C1 segment of cervical spinal cord (tissue), 14 donors: Measurements from ENCODE around the gene PLIN4.
"Not testable (repeated sequence)": the region's sequence is repeated elsewhere in the genome, so short reads cannot be mapped to it uniquely, and the experiment has no call there.

Experiments
- DNase-seq, 14 donors: peaks; one replicate each; lab custom pipeline; 2025; lab: John Stamatoyannopoulos, UW

PLIN4 gene

DNA sequence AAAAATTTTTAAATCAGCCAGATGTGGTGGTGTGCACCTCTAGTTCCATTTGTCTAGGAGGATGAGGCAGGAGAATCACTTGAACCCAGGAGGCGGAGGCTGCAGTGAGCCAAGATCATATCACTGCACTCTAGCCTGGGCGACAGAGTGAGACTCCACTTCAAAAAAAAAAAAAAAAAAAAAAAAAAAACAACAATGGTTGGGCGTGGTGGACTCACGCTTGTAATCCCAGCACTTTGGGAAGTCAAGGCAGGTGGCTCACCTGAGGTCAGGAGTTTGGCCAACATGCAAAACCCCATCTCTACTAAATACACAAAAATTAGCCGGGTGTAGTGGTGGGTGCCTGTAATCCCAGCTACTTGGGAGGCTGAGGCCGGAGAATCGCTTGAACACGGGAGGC lies 9.1 kb upstream of the PLIN4 start:
- DNase-seq: not testable (repeated sequence)

DNA sequence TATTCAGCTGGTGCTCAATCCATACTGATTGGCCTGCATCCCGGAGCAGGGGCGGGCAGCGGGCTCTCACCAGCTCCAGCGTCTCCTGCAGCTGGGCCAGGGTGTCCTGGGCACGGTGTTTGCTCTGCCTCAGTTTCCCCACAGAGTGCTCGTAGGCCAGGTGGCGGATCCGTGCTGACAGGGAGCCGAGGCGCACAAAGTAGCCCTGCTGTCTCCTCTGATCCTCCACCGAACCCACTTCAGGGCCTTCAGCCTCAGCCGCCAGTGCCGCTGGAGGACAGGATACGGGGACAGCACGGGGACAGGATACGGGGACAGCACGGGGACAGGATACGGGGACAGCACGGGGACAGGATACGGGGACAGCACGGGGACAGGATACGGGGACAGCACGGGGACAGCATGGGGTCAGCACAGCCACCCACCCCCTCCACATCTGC lies 7.3 kb upstream of the PLIN4 start:
- DNase-seq: no peak

DNA sequence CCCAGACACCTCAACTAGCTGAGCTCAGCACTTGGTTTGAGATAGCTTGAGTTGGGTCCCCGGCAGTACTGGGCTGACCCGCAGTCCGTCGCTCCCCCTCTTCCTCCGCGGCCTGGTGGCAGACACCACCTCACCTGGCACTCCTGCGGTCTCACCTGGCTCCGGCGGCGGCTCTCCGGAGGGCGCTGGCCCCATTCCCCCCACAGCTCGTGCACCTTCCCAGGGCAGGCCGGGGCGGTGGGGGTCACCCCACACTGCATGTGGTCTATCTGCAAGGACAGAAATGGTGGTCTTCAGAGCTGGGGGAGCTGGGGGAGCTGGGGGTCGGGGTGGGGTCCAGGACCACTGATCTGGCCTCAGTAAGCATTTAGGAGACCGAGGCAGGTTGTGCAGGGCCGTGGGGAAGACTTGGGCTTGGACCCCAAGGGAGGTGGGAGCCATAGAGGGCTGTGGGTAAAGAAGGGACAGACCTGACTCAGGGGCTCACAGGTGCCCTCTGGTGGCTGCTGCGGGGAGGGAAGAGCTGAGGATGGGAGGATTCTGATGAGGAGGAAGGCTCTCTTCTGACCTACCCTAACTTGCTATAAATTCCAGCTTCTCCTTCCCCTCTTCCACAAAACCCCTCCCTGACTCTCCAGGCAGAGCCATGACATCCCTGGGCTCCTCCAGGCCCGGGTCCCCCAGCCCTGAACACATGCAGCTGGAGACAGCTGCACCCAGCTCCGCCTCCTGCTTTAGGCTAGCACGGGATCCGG lies 6.7 kb upstream of the PLIN4 start:
- DNase-seq: peak in 2 of 14 donors; percentile 3 to 11

DNA sequence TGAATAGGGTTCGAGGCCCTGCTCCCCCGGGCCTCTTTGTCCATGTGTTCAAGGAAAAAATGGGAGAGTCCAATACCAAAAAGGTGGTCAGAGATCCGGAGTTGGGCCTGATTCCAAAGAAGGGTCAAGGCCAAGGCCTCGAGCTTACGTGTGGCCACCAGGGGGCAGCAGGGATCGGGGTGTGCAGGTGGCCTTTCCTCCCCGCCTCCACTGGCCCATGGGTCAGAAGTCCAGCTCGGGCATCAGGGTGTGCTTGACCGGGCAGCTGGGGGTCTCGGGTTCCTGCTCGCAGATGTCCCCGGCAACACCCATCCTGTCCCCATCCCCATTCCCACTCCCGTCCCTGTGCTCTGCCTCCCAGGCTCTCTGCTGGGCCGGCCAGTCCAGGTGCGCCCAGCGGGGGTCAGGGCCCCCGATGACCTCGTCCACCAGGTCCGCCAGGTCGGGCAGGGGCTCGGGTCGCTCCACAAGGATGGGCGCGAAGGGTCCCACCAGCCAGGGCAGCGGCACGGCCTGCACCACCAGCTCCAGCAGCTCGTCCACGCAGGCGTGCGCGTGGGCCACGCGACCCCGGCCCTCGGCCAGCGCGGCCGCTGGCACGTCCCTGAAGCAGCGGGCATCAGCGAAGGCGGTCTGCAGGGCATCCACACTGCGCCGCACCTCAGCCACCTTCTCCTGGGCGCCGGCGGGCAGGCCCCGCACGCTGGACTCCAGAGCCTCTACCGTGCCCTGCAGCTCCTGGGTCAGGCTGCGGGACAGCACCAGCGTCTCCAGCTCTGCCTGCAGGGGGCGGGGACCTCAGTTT lies 5.2 kb upstream of the PLIN4 start:
- peak in 2 of 14 donors; percentile 6 to 26 for DNase-seq

DNA sequence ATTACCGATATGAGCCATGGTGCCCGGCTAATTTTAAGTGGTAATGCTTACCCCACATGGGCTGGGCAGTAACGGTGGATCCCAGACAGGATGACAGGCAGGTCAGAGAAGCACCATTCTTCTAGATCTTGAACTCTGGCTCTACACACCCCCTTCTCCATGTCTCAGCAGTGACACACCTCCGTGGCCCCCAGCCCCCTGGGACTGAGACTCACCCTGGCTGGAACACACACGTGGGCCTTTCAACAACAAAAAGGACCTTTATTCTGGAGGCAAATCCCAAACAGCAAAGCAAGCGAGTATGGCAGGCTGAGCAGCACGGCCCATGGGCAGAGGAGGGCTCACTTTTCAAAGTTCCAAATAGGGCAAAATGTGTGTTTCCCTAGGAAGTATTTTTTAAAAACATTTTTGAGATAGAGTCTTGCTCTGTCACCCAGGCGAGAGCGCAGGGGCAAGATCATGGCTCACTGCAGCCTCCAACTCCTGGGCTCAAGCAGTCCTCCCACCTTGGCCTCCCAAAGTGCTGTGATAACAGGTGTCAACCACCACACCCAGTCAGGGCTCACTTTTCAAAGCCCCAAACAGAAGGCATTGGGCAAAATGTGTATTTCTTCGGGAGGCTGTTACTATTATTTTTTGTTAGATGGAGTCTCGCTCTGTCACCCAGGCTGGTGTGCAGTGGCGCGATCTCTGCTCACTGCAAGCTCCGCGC lies 4.2 kb upstream of the PLIN4 start:
- no peak for DNase-seq

DNA sequence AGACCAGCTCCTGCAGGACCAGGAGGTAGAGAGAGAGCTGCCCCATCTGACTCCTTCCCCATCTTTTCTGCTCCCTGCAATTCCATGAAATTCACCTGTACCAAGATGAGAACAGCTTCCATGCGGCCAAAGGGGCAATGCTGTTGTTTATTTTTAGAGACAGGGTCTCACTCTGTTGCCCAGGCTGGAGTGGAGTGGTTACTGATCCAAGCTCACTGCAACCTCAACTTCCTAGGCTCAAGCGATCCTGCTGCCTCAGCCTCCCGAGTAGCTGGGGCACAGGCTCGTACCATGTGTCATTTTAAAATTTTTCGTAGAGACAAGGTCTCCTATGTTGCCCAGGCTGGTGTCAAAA lies 3.6 kb upstream of the PLIN4 start:
- no peak for DNase-seq

DNA sequence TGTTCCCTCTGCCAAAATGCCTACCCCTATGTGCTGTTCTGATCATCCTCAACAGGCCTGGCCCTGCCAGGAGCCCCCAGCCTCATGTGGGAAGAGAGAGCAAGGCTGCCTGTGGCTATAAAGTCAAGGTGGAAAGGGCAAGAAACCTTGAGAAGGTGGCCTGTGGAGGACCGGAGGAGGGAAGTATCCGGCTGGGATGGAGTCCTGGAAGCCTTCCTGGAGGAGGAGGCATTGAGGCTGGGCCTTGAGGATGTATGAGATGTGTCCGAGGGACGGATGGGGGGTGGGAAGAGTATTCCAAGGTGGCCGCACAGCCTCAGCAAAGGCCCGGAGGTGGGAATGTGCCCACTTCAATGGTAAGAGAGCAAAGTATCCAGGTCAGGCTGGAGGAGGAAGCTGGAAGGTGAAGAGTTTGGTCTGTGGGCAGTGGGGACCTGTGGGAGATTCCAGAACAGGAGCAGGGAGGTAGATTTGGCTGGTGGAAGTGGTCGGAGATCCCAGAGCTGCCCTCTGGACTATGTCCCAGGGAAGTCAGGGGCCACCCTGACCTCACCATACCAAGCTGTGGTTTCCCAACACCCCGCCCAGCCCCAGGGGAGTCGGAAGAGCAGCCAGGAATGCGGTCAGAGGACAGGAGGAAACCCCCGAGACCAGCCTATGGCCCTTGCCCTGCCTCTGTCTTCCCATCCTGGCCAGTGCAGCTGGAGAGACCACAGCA lies 3.0 kb upstream of the PLIN4 start:
- no peak for DNase-seq

DNA sequence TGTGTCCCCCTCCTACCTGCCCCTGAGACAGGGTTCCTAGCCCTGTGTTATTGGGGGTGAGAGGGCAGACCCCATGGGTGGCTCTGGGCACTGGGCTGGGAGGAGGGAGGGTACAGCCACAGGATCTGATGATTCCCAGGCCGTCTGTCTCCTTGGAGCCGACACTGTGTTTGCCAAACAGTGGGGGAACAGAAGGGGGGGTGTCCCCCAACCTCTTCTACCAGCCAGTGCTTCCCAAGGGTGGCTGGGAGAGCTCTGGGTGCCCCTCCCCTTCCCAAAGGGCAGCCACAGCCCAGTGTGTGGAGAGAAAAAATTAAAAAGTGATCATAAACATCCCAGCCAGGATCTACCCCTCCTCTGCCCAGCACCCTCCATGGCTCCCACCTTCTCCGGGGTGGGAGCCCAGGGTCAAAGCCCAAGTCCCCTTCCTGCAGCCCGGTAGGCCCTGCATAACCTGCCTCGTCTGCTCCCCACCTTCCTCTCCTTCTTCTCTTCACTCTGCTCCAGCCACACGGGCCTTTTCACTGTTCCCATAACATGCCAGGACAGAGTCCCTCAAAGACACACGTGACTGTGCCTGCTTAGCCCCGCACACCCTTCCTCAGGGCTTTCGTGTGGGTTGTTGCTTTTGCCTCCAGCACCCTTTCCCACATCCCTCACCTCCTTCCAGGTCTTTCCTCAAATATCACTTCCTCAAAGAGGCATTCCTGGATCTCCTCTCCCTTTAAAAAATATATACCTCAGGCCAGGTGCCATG lies 1.4 kb upstream of the PLIN4 start:
- peak in 5 of 14 donors; percentile 18 to 31 (median 25) for DNase-seq

DNA sequence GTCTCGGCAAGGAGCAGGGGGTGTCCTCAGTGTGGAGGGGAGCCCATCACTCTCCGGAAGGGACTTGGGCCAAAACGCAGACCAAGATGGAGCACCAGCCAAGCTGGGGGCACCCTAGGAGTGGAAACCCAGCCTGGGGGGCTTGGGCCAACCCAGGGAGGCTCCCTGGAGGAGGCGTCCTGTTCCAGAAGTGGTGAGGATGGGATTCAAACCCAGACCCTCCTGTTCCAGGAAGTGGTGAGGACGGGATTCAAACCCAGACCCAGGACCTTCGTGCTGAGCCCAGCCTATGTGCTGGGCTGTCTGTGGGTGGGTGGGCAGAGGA lies 848 bp upstream of the PLIN4 start:
- DNase-seq: no peak

DNA sequence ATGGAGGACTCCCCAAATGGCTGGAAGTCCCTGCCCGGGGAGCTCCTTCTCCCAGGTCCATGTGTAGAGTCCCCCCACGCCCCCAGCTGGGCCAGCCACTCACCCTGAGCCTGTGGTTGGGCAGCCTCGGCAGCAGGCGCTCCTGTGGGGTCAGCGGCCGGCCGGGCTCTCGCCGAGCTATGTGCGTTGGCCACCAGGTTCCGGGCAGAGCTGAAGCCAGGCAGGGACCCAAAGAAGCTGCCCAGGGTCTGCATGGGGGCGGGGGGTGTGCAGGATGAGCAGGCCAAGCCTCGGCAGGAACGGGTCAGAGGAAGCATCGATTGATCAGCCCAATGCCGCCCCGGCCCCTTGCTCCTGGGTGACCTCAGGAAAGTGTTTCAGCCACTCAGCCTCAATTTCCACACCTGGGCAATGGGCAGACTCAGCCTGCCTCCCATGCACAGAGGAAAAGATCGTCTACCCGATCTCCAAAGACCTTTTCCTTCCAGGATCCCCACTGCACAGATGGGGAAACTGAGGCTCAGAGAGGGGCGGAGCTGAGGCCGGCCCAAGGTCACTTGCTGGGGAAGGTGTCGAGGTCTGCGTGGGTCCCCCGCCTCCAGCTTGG lies 732 bp downstream of the PLIN4 start:
- no peak for DNase-seq

DNA sequence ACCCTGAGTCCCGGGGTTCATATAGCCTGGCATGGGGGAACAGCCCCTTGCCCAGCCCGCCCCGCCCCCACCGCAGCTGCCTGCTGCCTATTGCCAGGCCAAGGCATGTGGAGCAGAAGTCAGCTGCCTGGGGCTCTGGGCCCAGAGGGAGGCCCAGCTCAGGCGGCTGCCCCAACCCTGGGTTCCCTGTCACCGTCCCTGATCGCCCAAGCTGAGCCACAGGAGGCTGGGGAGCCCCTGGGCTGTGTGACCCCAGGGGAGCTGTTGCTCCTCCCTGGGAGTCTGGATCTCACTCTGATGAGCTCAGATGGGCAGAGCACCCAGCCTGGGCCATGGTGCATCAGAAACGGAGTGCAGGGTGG lies 1.4 kb downstream of the PLIN4 start:
- DNase-seq: peak in 6 of 14 donors; percentile 11 to 54 (median 38)

DNA sequence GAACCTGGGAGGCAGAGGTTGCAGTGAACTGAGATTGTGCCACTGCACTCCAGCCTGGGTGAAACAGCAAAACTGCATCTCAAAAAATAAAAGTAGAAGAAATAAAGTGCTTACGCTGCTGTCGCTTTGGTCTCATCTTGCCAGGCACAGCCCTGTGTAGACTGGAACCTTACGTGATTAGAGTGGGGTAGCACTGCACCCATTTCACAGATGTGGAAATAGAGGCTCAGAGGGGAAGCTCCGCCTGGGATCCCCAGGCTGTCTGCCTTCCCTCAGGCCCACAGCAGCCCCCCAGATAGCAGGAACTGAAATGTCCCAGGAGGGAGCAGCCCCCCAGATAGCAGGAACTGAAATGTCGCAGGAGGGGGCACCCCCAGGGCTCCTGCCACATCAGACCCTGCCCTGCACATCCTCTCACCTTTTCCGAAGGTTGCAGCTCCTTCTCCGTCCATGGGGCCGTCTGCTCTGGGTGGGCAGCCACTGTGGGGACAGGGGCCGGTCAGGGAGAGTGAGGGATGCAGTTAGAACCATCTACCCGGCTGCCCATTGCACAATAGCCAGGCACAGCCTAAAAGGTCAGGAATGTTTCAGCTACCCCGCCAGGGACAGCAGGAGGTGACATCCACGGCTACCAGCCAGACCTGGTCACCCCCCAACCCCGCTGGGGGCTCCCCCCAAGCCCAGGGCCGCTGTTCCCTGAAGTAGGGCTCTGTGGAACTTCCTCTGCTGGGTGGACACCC lies 1.9 kb downstream of the PLIN4 start:
- no peak for DNase-seq

DNA sequence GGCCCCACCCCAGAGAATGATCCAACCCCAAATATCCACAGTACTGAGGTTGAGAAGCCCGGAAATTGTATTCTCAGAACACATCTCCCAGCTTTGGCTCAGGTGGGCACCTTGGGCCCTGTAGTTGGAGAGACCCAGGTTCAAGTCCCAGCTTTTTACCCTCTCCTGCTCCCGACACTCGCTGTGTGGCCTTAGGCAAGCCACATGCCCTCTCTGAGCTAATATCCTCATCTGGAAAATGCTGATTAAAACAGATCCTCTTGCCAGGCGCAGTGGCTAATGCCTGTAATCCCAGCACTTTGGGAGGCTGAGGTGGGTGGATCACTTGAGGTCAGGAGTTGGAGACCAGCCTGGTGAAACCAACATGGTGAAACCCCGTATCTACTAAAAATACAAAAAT lies 2.6 kb downstream of the PLIN4 start:
- DNase-seq: no peak

DNA sequence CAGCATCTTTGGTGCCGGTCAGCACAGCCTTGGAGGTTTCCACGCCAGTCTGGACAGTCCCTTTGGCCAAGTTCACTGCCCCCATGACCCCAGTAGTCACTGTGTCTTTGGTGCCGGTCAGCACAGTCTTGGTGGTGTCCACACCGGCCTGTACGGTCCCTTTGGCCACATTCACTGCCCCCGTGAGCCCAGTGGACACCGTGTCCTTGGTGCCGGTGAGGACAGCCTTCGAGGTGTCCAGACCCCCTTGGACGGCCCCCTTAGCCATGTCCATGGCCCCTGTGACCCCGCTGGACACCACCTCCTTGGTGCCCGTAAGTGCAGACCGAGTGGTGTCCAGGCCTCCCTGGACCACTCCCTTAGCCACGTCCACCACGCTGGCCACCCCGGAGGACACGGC lies 5.0 kb downstream of the PLIN4 start:
- no peak for DNase-seq

DNA sequence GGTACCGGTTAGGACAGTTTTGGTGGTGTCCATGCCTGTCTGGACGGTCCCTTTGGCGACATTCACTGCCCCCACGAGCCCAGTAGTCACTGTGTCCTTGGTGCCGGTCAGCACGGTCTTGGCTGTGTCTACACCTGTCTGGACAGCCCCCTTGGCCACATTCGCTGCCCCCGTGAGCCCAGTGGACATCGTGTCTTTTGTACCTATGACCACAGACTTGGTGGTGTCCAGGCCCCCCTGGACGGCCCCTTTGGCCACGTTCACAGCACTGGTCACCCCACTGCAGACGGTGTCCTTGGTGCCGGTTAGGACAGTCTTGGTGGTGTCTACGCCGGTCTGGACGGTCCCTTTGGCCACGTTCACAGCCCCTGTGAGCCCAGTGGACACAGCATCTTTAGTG lies 6.2 kb downstream of the PLIN4 start:
- DNase-seq: no peak

DNA sequence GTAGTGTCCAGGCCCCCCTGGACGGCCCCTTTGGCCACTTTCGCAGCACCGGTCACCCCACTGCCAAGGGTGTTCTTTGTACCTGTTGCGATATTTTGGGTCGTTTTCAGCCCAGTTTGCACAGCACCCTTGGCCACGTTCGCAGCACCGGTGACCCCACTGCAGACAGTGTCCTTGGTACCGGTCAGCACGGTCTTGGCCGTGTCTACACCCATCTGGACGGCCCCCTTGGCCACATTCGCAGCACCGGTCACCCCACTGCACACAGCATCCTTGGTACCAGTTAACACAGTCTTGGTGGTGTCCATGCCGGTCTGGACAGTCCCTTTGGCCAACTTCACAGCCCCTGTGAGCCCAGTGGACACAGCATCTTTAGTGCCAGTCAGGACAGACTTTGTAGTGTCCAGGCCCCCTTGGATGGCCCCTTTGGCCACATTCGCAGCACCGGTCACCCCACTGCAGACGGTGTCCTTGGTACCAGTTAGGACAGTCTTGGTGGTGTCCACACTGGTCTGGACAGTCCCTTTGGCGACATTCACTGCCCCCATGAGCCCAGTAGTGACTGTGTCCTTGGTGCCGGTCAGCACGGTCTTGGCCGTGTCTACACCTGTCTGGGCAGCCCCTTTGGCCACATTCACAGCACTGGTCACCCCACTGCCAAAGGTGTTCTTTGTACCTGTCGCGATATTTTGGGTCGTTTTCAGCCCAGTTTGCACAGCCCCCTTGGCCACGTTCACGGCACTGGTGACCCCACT lies 6.8 kb downstream of the PLIN4 start:
- no peak for DNase-seq

DNA sequence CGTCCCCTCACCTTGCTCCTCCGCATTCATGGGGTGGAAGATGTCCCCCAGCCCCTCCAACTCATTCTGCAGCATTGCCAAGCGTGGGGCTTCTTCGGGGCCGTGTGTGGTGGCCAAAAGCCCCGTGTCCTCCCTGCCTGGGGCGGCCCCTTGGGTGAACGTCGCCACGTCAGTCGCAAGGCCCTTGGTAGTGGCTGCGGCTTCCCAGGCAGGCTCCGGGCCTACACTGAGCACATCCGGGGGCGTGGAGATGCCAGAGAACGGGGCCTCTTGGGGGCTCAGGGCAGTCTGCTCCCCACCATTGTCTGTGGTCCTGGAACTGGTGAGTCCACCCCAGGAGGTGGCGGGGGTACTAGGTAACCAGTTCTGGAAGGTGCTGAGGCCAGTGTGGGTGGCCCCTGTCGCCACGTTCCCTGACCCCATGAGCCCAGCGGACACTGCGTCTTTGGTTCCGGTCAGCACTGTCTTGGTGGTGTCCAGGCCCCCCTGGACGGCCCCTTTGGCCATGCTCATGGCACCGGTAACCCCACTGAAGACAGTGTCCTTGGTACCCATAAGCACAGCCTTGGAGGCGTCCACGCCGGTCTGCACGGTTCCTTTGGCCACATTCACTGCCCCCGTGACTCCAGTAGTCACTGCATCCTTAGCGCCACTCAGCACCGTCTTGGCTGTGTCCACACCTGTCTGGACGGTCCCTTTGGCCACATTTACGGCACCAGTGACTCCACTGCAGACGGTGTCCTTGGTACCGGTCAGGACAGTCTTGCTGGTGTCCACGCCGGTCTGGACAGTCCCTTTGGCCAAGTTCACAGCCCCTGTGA lies 7.6 kb downstream of the PLIN4 start:
- no peak for DNase-seq

DNA sequence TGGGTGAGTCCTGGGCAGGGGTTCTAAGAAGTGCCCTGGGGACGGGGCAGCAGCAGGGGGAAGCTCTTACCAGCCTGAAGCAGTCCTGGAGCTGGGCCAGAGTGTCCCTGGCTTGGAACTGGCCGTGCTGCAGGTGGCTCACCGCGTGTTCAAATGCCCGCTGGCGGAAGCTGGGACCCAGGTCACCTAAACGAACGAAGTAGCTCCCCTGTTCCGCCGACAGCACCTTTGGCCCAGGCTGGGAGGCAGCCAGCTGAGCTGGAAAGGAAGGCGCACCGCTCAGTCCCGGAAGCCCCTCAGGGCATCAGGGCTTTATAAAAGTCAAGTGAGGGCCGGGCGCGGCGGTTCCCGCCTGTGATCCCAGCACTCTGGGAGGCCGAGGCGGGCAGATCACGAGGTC lies 9.6 kb downstream of the PLIN4 start:
- no peak for DNase-seq

DNA sequence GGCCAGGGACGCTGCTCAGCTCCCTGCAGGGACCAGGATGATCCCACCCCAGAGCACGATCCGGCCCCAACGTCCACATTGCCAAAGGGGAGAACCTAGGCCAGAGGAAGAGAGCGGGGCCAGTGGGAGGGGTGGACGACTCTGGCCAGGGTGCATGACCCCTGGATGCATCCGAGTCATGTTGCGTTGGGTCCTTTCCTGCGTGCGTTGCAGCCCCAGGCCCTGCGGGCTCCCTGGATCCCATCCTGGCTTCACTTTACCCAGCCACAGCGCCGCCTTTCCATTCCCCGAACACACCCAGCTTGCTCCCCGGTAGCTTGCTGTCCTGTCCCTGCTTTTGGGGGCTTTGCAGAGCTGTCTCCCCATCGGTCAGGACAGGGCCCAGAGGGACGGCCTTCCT lies 10.5 kb downstream of the PLIN4 start:
- DNase-seq: no peak
